OCI-LY7 (cell line): ENCODE data around the gene FBXL17. TPM values are rescaled to one million over a fixed set of nuclear protein-coding genes. Genes with fewer than 3 reads are reported as not detected.

Experiments
- BruUV-seq: library from RNA; stranded (reverse); fragments of 400-500 nt; replicated peaks from 2 replicates; lab custom pipeline; 2021; lab: Mats Ljungman, UMichigan
- CTCF ChIA-PET: fragments of 300-600 bp; sonication (Branson Sonifier 250); formaldehyde crosslinking; loops from one replicate; lab custom pipeline; 2022; ENCODE audit warnings: antibody characterized with exemption; ENCODE audit not compliant: unreplicated experiment; lab: Charles Lee
- POLR2A ChIA-PET: fragments of 300-600 bp; sonication (Branson Sonifier 250); formaldehyde crosslinking; loops from one replicate; lab custom pipeline; 2022; ENCODE audit warnings: antibody characterized with exemption; lab: Charles Lee
- DNase-seq: peaks from one replicate; pipeline ENCODE4 v3.0.0-alpha.2; 2015; ENCODE audit warnings: low spot score
- H2AFZ ChIP-seq: fragments of 200-600 bp; sonication (generic), shearing (Covaris generic); 2 replicates; pipeline ENCODE4 v1.6.1; 2014; ENCODE audit warnings: mild to moderate bottlenecking, antibody characterized with exemption, low read length, moderate library complexity
- H3K27ac ChIP-seq: fragments of 200-600 bp; sonication (generic); 2 replicates; pipeline ENCODE4 v1.5.1; 2014; ENCODE audit warnings: mixed run types, low read depth, mild to moderate bottlenecking, moderate library complexity, low read length, inconsistent platforms; ENCODE audit not compliant: poor library complexity, severe bottlenecking
- H3K36me3 ChIP-seq: fragments of 200-600 bp; sonication (generic); 2 replicates; pipeline ENCODE4 v1.6.1; 2014; ENCODE audit warnings: mild to moderate bottlenecking, antibody characterized with exemption, low read length, moderate library complexity, mixed read lengths; ENCODE audit not compliant: insufficient read depth
- H3K4me1 ChIP-seq: fragments of 200-600 bp; sonication (generic); 2 replicates; pipeline ENCODE4 v1.5.1; 2014; ENCODE audit warnings: mild to moderate bottlenecking, low read length; ENCODE audit not compliant: insufficient read depth, poor library complexity, severe bottlenecking
- H3K4me2 ChIP-seq: fragments of 200-600 bp; sonication (generic); 2 replicates; pipeline ENCODE4 v1.6.1; 2014; ENCODE audit warnings: mild to moderate bottlenecking, low read length
- H3K4me3 ChIP-seq: fragments of 200-600 bp; sonication (generic); 2 replicates; pipeline ENCODE4 v1.5.1; 2014; ENCODE audit warnings: mild to moderate bottlenecking, low read depth, low read length; ENCODE audit not compliant: poor library complexity, severe bottlenecking
- H3K79me2 ChIP-seq: fragments of 200-600 bp; sonication (generic); 2 replicates; pipeline ENCODE4 v1.6.1; 2016; ENCODE audit warnings: low read depth, mild to moderate bottlenecking, low read length, moderate library complexity, mixed read lengths; ENCODE audit not compliant: insufficient read depth
- H3K9me2 ChIP-seq: fragments of 200-600 bp; sonication (generic); 2 replicates; pipeline ENCODE4 v1.6.1; 2016; ENCODE audit warnings: mild to moderate bottlenecking, low read length, mixed read lengths; ENCODE audit not compliant: insufficient read depth
- H3K9me3 ChIP-seq: fragments of 200-600 bp; sonication (generic); 2 replicates; pipeline ENCODE4 v1.6.1; 2014; ENCODE audit warnings: mild to moderate bottlenecking, mixed run types, low read length, mixed read lengths
- H4K20me1 ChIP-seq: fragments of 200-600 bp; sonication (generic); 2 replicates; pipeline ENCODE4 v1.6.1; 2014; ENCODE audit warnings: mild to moderate bottlenecking, antibody characterized with exemption, low read length, moderate library complexity, mixed read lengths; ENCODE audit not compliant: insufficient read depth
- EZH2phosphoT487 ChIP-seq: fragments of 200-600 bp; sonication (generic); IDR thresholded peaks from 2 replicates; pipeline ENCODE4 v1.6.1; 2018; ENCODE audit warnings: low read depth, borderline replicate concordance, mild to moderate bottlenecking, mixed run types, antibody characterized with exemption, low read length, moderate library complexity, mixed read lengths
- intact Hi-C: fragments of 100-400 bp; cut with micrococcal nuclease; formaldehyde crosslinking; loops from one replicate; pipeline ENCODE4 v1.10.0; 2022; ENCODE audit not compliant: unreplicated experiment
- total RNA-seq, 2 experiments: library from RNA; depleted of rRNA in 1 of 2; stranded (reverse); fragments of >200 nt in 1 of 2; shearing (Covaris generic) in 1 of 2; gene quantifications; 2 replicates each; pipeline ENCODE4 v1.2.3, GENCODE V29; 2014 to 2022
- TF ChIP-seq, protein P1 (sequence below): fragments of 200-600 bp; sonication (generic); conservative IDR thresholded peaks from 2 replicates; pipeline ENCODE4 v1.5.1; 2014; ENCODE audit warnings: mild to moderate bottlenecking, antibody characterized with exemption, low read length, moderate library complexity, mixed read lengths

Gene FBXL17
- total RNA-seq, 2 experiments from 2014 or later, result 10.2 to 21.6 TPM

GRCh38 chr5:108334225-108334624 lies 47.7 kb downstream of the FBXL17 start:
- no peak overlapping the region for H3K27ac ChIP-seq
- no TSS peak for BruUV-seq
- DNase-seq, result peak; percentile 14
- H4K20me1 ChIP-seq, result no peaks in the 10 kb centered on the region
- intact Hi-C loops, result no loop called here
- no peak overlapping the region for H3K4me3 ChIP-seq
- H3K36me3 ChIP-seq, result no peaks in the 10 kb centered on the region
- H3K9me3 ChIP-seq, result no peaks in the 10 kb centered on the region
- no peaks in the 10 kb centered on the region for H3K4me1 ChIP-seq
- no peak overlapping the region for H3K4me2 ChIP-seq
- TF ChIP-seq, protein P1, sequence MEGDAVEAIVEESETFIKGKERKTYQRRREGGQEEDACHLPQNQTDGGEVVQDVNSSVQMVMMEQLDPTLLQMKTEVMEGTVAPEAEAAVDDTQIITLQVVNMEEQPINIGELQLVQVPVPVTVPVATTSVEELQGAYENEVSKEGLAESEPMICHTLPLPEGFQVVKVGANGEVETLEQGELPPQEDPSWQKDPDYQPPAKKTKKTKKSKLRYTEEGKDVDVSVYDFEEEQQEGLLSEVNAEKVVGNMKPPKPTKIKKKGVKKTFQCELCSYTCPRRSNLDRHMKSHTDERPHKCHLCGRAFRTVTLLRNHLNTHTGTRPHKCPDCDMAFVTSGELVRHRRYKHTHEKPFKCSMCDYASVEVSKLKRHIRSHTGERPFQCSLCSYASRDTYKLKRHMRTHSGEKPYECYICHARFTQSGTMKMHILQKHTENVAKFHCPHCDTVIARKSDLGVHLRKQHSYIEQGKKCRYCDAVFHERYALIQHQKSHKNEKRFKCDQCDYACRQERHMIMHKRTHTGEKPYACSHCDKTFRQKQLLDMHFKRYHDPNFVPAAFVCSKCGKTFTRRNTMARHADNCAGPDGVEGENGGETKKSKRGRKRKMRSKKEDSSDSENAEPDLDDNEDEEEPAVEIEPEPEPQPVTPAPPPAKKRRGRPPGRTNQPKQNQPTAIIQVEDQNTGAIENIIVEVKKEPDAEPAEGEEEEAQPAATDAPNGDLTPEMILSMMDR, result no peak
- TF ChIP-seq EZH2phosphoT487, result no peak
- no peaks in the 10 kb centered on the region for H3K79me2 ChIP-seq
- no peak overlapping the region for H2AFZ ChIP-seq
- no peaks in the 10 kb centered on the region for H3K9me2 ChIP-seq
- ChIA-PET POLR2A (no interaction called here), CTCF (no interaction called here)

GRCh38 chr5:108326982-108327381 lies 54.9 kb downstream of the FBXL17 start:
- Histone ChIP-seq H3K36me3 (no peaks in the 10 kb centered on the region), H3K4me3 (no peak overlapping the region), H3K4me2 (no peak overlapping the region), H4K20me1 (no peaks in the 10 kb centered on the region), H3K9me2 (no peaks in the 10 kb centered on the region), H3K9me3 (no peaks in the 10 kb centered on the region), H3K4me1 (no peaks in the 10 kb centered on the region), H2AFZ (no peak overlapping the region), H3K79me2 (no peaks in the 10 kb centered on the region), H3K27ac (no peak overlapping the region)
- ChIA-PET POLR2A (interaction anchor here (1.0 to 1.7 kb wide), 2 partner anchors 14 to 20 kb away, joined by 3 read pairs; no protein-coding TSS in a partner anchor), CTCF (no interaction called here)
- intact Hi-C loops, result no loop called here
- no TSS peak for BruUV-seq
- no peak for DNase-seq
- TF ChIP-seq, protein P1, result no peak
- TF ChIP-seq EZH2phosphoT487, result no peak

DNA sequence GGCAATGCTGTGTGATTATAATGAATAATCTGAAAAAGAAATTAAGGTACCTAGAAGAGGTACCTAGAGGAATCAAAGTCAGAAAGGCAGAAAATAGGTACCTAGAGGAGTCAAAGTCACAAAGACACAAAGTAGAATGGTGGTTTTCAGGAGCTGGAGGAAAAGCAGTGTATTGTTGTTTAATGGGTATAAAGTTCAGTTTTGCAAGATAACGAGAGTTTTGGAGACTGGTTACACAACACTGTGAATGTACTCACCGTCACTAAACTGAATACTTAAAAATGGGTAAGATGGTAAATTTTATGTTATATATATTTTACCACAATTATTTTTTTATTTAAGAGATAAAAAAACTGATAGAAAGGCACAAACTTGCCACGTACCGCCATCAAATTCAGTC lies 57.0 kb downstream of the FBXL17 start:
- H3K4me2 ChIP-seq, result no peak overlapping the region
- no peaks in the 10 kb centered on the region for H3K36me3 ChIP-seq
- no peaks in the 10 kb centered on the region for H3K79me2 ChIP-seq
- no peaks in the 10 kb centered on the region for H3K4me1 ChIP-seq
- H4K20me1 ChIP-seq, result no peaks in the 10 kb centered on the region
- no peaks in the 10 kb centered on the region for H3K9me2 ChIP-seq
- H3K4me3 ChIP-seq, result no peak overlapping the region
- no peaks in the 10 kb centered on the region for H3K9me3 ChIP-seq
- intact Hi-C loops, result no loop called here
- ChIA-PET CTCF (no interaction called here), POLR2A (interaction anchor here (0.7 kb wide), 1 partner anchor 137 kb away, joined by 3 read pairs; no protein-coding TSS in a partner anchor)
- H2AFZ ChIP-seq, result no peak overlapping the region
- no TSS peak for BruUV-seq
- DNase-seq, result no peak
- TF ChIP-seq, protein P1, result no peak
- TF ChIP-seq EZH2phosphoT487, result no peak
- H3K27ac ChIP-seq, result no peak overlapping the region
